Urinary bladder (tissue), 4 donors: Measurements from ENCODE around the gene OR52N1. TPM values are rescaled to one million over a fixed set of nuclear protein-coding genes. Genes with fewer than 3 reads are reported as not detected.

Source experiments
- DNase-seq: peaks from one replicate; pipeline ENCODE4 v3.0.0-alpha.2; 2015; ENCODE audit errors: extremely low spot score
- H3K27ac ChIP-seq: one replicate; pipeline ENCODE4 v1.5.1; 2013; ENCODE audit warnings: low read depth, mild to moderate bottlenecking, moderate library complexity
- H3K36me3 ChIP-seq: one replicate; pipeline ENCODE4 v1.6.1; 2013; ENCODE audit warnings: mild to moderate bottlenecking, moderate library complexity; ENCODE audit not compliant: insufficient read depth
- H3K4me1 ChIP-seq: one replicate; pipeline ENCODE4 v1.6.1; 2013; ENCODE audit warnings: mild to moderate bottlenecking, moderate library complexity; ENCODE audit not compliant: insufficient read depth
- H3K4me3 ChIP-seq: one replicate; pipeline ENCODE4 v1.5.1; 2013; ENCODE audit warnings: low read depth, low read length
- WGBS: extraction: QIAGEN DNeasy Blood & Tissue Kit; methylation state at CpG from one replicate; pipeline ENCODE4 v1.1.7; 2013; 5-methylcytosine and 5-hydroxymethylcytosine counted together
- polyA plus RNA-seq: library from polyadenylated mRNA; stranded (reverse); fragments of 200-250 nt; gene quantifications from one replicate; pipeline ENCODE4 v1.2.3, GENCODE V29; 2013
- total RNA-seq: library from RNA; depleted of rRNA; stranded (reverse); fragments of >200 nt; gene quantifications from one replicate; pipeline ENCODE4 v1.2.3, GENCODE V29; 2014
- donor health status: healthy with polysubstance abuse.
- donor health status: healthy.

The OR52N1 gene
- not detected for total RNA-seq
- not detected for polyA plus RNA-seq

GRCh38 chr11:5791165-5791564, at the start of gene OR52N1:
Gene OR52N1, minus strand, starts transcription at chr11:5791265. Its CDS starts 2,449 bp downstream, at chr11:5788816.
- WGBS: 76% methylated on average over 3 of the region's 3 CpGs
- Histone ChIP-seq H3K4me1 (no peaks in the 10 kb centered on the region), H3K27ac (no peak within 1 kb of the TSS), H3K36me3 (no peaks in the 10 kb centered on the region), H3K4me3 (no peak within 1 kb of the TSS)
- DNase-seq: no peak

GRCh38 chr11:5837695-5838094, 46.6 kb upstream of the OR52N1 start:
- H3K36me3 ChIP-seq: no peaks in the 10 kb centered on the region
- no peak overlapping the region for H3K27ac ChIP-seq
- H3K4me1 ChIP-seq: no peaks in the 10 kb centered on the region
- H3K4me3 ChIP-seq: no peak overlapping the region
- 84% methylated on average over 2 of the region's 2 CpGs for WGBS
- no peak for DNase-seq

DNA sequence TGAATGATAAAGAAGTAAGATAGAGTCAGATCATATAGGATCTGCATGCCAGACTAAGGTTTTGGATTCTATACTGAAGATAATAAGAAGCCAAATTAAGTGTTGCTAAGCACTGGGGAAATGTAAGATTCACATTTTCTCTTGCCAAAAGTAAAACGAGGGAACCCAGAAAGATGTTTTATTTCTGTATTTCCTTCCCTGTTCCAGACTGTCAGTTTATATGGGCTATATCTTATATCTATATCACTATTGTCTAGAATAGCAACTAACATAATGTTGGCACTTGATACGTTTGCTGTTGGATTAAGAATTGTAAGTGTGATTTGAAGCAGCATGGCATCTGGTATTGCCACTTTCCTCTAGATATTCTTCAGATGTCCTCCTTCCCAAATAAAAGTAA, 42.4 kb upstream of the OR52N1 start:
- no peaks in the 10 kb centered on the region for H3K36me3 ChIP-seq
- no peaks in the 10 kb centered on the region for H3K4me1 ChIP-seq
- no peak overlapping the region for H3K4me3 ChIP-seq
- WGBS: 31% methylated on average over 2 of the region's 2 CpGs
- no peak for DNase-seq
- H3K27ac ChIP-seq: no peak overlapping the region

GRCh38 chr11:5831196-5831829, 40.2 kb upstream of the OR52N1 start:
- Histone ChIP-seq H3K36me3 (no peaks in the 10 kb centered on the region), H3K4me3 (no peak overlapping the region), H3K27ac (no peak overlapping the region), H3K4me1 (no peaks in the 10 kb centered on the region)
- DNase-seq: no peak
- 71% methylated on average over 6 of the region's 6 CpGs for WGBS

GRCh38 chr11:5818245-5818886, 27.3 kb upstream of the OR52N1 start:
- no peak for DNase-seq
- WGBS: 52% methylated on average over 1 of the region's 1 CpG
- Histone ChIP-seq H3K4me1 (no peaks in the 10 kb centered on the region), H3K36me3 (no peaks in the 10 kb centered on the region), H3K4me3 (no peak overlapping the region), H3K27ac (no peak overlapping the region)

DNA sequence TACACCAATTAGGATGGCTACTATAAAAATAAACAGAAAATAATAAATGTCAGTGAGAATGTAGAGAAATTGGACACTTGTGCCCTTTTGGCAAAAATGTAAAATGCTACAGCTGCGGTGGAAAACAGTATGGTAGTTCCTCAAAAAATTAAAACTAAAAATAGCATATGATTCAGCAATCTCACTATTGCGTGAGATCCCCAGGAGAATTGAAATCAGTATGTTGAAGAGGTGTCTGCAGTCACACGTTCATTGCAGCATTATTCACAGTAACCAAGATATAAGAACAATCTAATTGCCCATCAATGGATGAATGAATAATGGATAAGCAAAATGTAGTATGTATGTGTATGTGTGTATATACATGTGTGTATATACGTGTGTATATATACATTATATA, 24.5 kb upstream of the OR52N1 start:
- Histone ChIP-seq H3K36me3 (no peaks in the 10 kb centered on the region), H3K27ac (no peak overlapping the region), H3K4me1 (no peaks in the 10 kb centered on the region), H3K4me3 (no peak overlapping the region)
- no peak for DNase-seq
- 59% methylated on average over 4 of the region's 4 CpGs for WGBS

DNA sequence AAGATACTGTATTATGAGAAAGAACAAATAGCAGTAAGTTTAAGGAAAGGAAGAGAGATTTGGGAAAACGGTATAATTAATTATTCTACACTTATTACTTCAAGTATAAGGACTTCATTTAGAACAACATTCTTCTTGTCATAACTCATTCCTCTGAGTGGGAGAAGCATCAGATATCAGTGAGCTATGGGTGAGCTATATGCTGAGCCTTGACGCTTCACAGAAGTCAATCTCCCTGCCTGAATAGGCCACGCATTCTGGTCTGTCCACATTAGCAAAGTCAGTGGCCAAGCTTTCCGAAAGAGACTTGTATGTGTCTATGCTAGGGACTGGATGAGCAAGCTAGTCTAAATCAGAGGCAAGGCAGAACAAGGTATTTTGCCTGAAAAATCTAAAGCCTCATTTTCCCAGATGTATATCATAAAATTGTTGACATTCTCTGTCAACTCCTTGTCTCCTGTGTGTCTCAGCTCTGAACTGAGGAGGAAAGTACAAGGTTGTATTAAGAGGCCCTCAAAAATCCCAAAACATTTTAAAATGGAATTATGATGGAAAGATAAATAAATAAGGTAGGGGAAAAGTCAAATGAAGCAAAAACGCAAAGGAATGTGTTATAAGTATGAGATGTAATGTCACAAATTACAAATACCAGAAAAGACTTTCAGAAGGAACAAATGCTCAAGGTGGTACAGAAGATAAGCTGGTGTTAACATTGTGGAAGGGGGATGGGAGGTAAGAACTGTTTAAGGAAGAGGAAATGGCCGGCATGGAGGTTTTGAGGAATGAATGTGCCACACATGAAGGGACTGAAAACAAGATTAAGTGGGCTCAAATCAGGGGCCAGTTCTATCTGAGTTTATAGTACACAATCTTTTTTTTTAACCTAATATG, 19.1 kb upstream of the OR52N1 start:
- H3K36me3 ChIP-seq: no peaks in the 10 kb centered on the region
- no peaks in the 10 kb centered on the region for H3K4me1 ChIP-seq
- H3K4me3 ChIP-seq: no peak overlapping the region
- no peak for DNase-seq
- WGBS: 72% methylated on average over 6 of the region's 6 CpGs
- H3K27ac ChIP-seq: no peak overlapping the region

- no peak overlapping the region for H3K27ac ChIP-seq
- H3K36me3 ChIP-seq: no peaks in the 10 kb centered on the region
- 56% methylated on average over 5 of the region's 5 CpGs for WGBS
- DNase-seq: no peak
- H3K4me3 ChIP-seq: peak overlapping the region; percentile 32
- H3K4me1 ChIP-seq: no peaks in the 10 kb centered on the region
These were observed 18.1 kb upstream of the OR52N1 start for GRCh38 chr11:5809122-5809519.

- Histone ChIP-seq H3K27ac (no peak within 1 kb of the TSS), H3K4me3 (peak within 1 kb of the TSS; percentile 32), H3K36me3 (no peaks in the 10 kb centered on the region), H3K4me1 (no peaks in the 10 kb centered on the region)
- DNase-seq: peak; percentile 41
- 9% methylated on average over 24 of the region's 24 CpGs for WGBS
These were observed 17.5 kb upstream of the OR52N1 start, which contains the start of gene OR52N2 for GRCh38 chr11:5808500-5809121. Gene OR52N2, plus strand, starts transcription at chr11:5808924. Its CDS starts 11,412 bp downstream, at chr11:5820336.

DNA sequence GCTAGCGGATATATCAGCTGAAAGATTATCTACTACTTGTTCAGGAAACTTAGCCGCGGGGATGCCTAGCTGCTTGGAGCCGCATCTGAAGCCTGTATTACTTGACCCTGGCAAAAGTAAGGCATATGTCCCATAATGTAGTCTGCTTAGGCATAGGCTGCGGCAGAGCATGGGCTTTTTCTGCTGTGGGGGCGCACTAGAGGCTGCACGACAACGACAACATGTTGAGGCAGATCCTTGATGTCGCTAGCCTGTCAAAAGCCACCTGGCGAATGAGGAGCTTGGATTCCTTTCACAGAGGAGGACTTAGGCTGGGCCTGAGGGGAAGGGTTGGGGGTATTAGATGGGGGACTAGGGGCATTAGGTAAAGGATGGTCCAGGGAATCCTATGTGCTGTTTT, 16.5 kb upstream of the OR52N1 start:
- H3K4me1 ChIP-seq: no peaks in the 10 kb centered on the region
- H3K27ac ChIP-seq: no peak overlapping the region
- 57% methylated on average over 10 of the region's 10 CpGs for WGBS
- no peak for DNase-seq
- no peaks in the 10 kb centered on the region for H3K36me3 ChIP-seq
- no peak overlapping the region for H3K4me3 ChIP-seq

DNA sequence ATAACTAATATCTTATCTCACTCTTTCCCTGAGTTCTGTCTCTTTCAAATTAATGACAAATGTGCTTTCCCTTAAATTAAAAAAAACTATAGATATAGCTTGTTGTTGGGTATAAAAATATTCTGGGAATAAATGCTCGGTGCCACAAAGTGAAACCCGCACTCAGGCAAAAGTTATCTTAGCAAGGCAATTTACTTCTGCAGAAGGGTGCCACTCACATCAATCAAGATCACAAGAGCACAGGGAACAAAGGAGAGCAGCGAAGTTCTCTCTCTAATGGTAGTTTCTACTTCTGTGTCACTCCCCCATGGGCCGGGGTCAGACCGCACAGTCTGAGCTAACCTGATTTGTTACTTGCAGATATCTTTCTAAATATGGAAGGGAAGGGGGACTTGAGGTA, 12.9 kb upstream of the OR52N1 start:
- 92% methylated on average over 5 of the region's 5 CpGs for WGBS
- Histone ChIP-seq H3K27ac (no peak overlapping the region), H3K36me3 (no peaks in the 10 kb centered on the region), H3K4me1 (no peaks in the 10 kb centered on the region), H3K4me3 (no peak overlapping the region)
- no peak for DNase-seq

DNA sequence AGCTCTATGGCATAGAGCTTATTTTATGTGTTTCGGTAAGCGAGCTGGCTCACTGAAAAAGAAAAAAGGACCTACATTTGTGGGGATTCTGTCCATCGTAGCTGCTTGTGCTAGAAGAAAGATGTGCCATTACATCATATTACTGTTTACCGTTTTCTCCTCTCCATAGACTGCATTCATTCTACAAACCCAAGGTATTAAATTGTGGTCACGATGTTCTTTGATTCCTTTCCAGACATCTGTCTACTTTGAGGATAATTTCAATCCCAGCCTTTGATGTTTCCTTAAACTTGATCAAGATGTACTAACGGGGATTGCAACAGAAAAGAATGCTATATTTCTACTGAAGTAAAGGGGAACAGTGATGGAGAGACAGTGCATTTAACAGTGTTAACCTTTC, 5.5 kb upstream of the OR52N1 start:
- no peaks in the 10 kb centered on the region for H3K4me1 ChIP-seq
- WGBS: 88% methylated on average over 6 of the region's 6 CpGs
- DNase-seq: no peak
- H3K27ac ChIP-seq: no peak overlapping the region
- H3K4me3 ChIP-seq: no peak overlapping the region
- no peaks in the 10 kb centered on the region for H3K36me3 ChIP-seq

GRCh38 chr11:5783255-5783654, 7.8 kb downstream of the OR52N1 start, which contains the start of gene OR52N5:
Gene OR52N5, minus strand, starts transcription at chr11:5783355. Its CDS starts 4,721 bp downstream, at chr11:5778634.
- H3K27ac ChIP-seq: no peak within 1 kb of the TSS
- H3K4me1 ChIP-seq: no peaks in the 10 kb centered on the region
- H3K4me3 ChIP-seq: no peak within 1 kb of the TSS
- WGBS: 48% methylated on average over 4 of the region's 4 CpGs
- DNase-seq: no peak
- no peaks in the 10 kb centered on the region for H3K36me3 ChIP-seq
